GM23338 (cell line): Measurements from ENCODE around the gene CAPN1. TPM values are rescaled to one million over a fixed set of nuclear protein-coding genes. Genes with fewer than 3 reads are reported as not detected.

Experiments used
- ATAC-seq: fragments of 200-7000 bp; cut with Tn5 transposase; 3 replicates; pipeline ENCODE4 v1.9.1; 2020
- DNase-seq: peaks from one replicate; pipeline ENCODE4 v3.0.0-alpha.2; 2015; ENCODE audit warnings: low spot score
- H2AFZ ChIP-seq: fragments of 200-600 bp; sonication (generic); 2 replicates; pipeline ENCODE4 v1.8.0; 2016; ENCODE audit warnings: antibody characterized with exemption, mild to moderate bottlenecking, moderate library complexity
- H3F3A ChIP-seq: fragments of 200-600 bp; sonication (generic); replicated peaks from 2 replicates; pipeline ENCODE4 v1.8.0; 2017; ENCODE audit warnings: antibody characterized with exemption, mixed run types, low read depth
- H3K27ac ChIP-seq: fragments of 200-600 bp; sonication (generic); 2 replicates; pipeline ENCODE4 v1.6.1; 2016; ENCODE audit warnings: low read depth
- H3K27me3 ChIP-seq: fragments of 200-600 bp; sonication (generic); 2 replicates; pipeline ENCODE4 v1.8.0; 2016; ENCODE audit warnings: mild to moderate bottlenecking, mixed run types, moderate library complexity; ENCODE audit not compliant: insufficient read depth
- H3K36me3 ChIP-seq: fragments of 200-600 bp; sonication (generic); 2 replicates; pipeline ENCODE4 v1.8.0; 2016; ENCODE audit warnings: mild to moderate bottlenecking; ENCODE audit not compliant: insufficient read depth
- H3K4me1 ChIP-seq: fragments of 200-600 bp; sonication (generic); 2 replicates; pipeline ENCODE4 v1.8.0; 2016; ENCODE audit warnings: mild to moderate bottlenecking, moderate library complexity; ENCODE audit not compliant: insufficient read depth
- H3K4me2 ChIP-seq: fragments of 200-600 bp; sonication (generic); 2 replicates; pipeline ENCODE4 v1.7.1; 2017; ENCODE audit warnings: mixed run types
- H3K4me3 ChIP-seq: fragments of 200-600 bp; sonication (generic); 2 replicates; pipeline ENCODE4 v1.6.1; 2016; ENCODE audit warnings: mixed run types
- H3K79me2 ChIP-seq: fragments of 200-600 bp; sonication (generic); replicated peaks from 2 replicates; pipeline ENCODE4 v1.8.0; 2017; ENCODE audit warnings: mild to moderate bottlenecking; ENCODE audit not compliant: insufficient read depth
- H3K9me2 ChIP-seq: fragments of 200-600 bp; sonication (generic); 2 replicates; pipeline ENCODE4 v1.8.0; 2017; ENCODE audit not compliant: insufficient read depth
- H4K20me1 ChIP-seq: fragments of 200-600 bp; sonication (generic); replicated peaks from 2 replicates; pipeline ENCODE4 v1.8.0; 2017; ENCODE audit warnings: mild to moderate bottlenecking; ENCODE audit not compliant: insufficient read depth
- H3K27ac Mint-ChIP-seq: 2 replicates; pipeline ENCODE4 v1.8.0; 2020; ENCODE audit warnings: inconsistent platforms, mild to moderate bottlenecking, moderate library complexity, mixed read lengths
- H3K27me3 Mint-ChIP-seq: 3 replicates; pipeline ENCODE4 v1.8.0; 2022; ENCODE audit warnings: low read depth, mild to moderate bottlenecking, moderate library complexity, mixed read lengths, inconsistent platforms; ENCODE audit not compliant: insufficient read depth, poor library complexity
- H3K36me3 Mint-ChIP-seq: 3 replicates; pipeline ENCODE4 v1.8.0; 2021; ENCODE audit warnings: low read depth, mild to moderate bottlenecking, inconsistent platforms, moderate library complexity, mixed read lengths
- H3K4me1 Mint-ChIP-seq: 3 replicates; pipeline ENCODE4 v1.8.0; 2020; ENCODE audit warnings: mild to moderate bottlenecking, inconsistent platforms, mixed read lengths
- H3K4me3 Mint-ChIP-seq: 3 replicates; pipeline ENCODE4 v1.8.0; 2021; ENCODE audit warnings: moderate library complexity, mild to moderate bottlenecking, inconsistent platforms, mixed read lengths
- H3K9me3 Mint-ChIP-seq: 3 replicates; pipeline ENCODE4 v1.8.0; 2020; ENCODE audit warnings: moderate library complexity, mild to moderate bottlenecking, inconsistent platforms, mixed read lengths
- CREB1 ChIP-seq: fragments of 250-450 bp; sonication (Bioruptor Pico); IDR thresholded peaks from 2 replicates; pipeline ENCODE4 v1.5.0; 2020; ENCODE audit warnings: low read depth, mild to moderate bottlenecking, moderate library complexity
- CTCF ChIP-seq, 2 experiments: fragments of 200-600 bp in 1 of 2; sonication (generic) in 1 of 2; conservative IDR thresholded peaks; 2 replicates each; pipeline versions ENCODE4 v1.5.1 to v1.6.1; 2016 to 2017; ENCODE audit warnings: antibody characterized with exemption in 2 of 2, low read depth in 2 of 2, mild to moderate bottlenecking in 2 of 2, moderate library complexity in 1 of 2
- ETS1 ChIP-seq: IDR thresholded peaks from 2 replicates; pipeline ENCODE4 v1.6.1; 2016; ENCODE audit warnings: antibody characterized with exemption
- EZH2 ChIP-seq: fragments of 200-600 bp; sonication (generic); IDR thresholded peaks from one replicate; pipeline ENCODE4 v1.8.0; 2017; ENCODE audit warnings: antibody characterized with exemption, mild to moderate bottlenecking, low read depth; ENCODE audit not compliant: unreplicated experiment
- EZH2phosphoT487 ChIP-seq: fragments of 200-600 bp; sonication (generic); IDR thresholded peaks from one replicate; pipeline ENCODE4 v1.8.1; 2018; ENCODE audit warnings: antibody characterized with exemption; ENCODE audit not compliant: unreplicated experiment
- JUNB ChIP-seq: IDR thresholded peaks from one replicate; pipeline ENCODE4 v1.6.1; 2016; ENCODE audit warnings: antibody characterized with exemption; ENCODE audit not compliant: unreplicated experiment
- NANOG ChIP-seq: IDR thresholded peaks from 2 replicates; pipeline ENCODE4 v1.6.1; 2016; ENCODE audit warnings: antibody characterized with exemption, borderline replicate concordance
- POLR2AphosphoS5 ChIP-seq: IDR thresholded peaks from 2 replicates; pipeline ENCODE4 v1.6.1; 2016; ENCODE audit warnings: antibody characterized with exemption, low read depth
- REST ChIP-seq: IDR thresholded peaks from one replicate; pipeline ENCODE4 v1.6.1; 2018; ENCODE audit warnings: antibody characterized with exemption; ENCODE audit not compliant: unreplicated experiment
- ZNF331 ChIP-seq: fragments of 250-450 bp; sonication (Bioruptor Pico); IDR thresholded peaks from 2 replicates; pipeline ENCODE4 v1.5.0; 2020; ENCODE audit warnings: low read depth, mild to moderate bottlenecking, moderate library complexity
- ZNF462 ChIP-seq: fragments of 250-450 bp; sonication (Bioruptor Pico); IDR thresholded peaks from 2 replicates; pipeline ENCODE4 v1.5.0; 2020; ENCODE audit warnings: mild to moderate bottlenecking, moderate library complexity
- polyA plus RNA-seq: library from polyadenylated mRNA; unstranded; fragments of >200 nt; fragmentation: Nextera tagmentation; extraction: Ambion mirVana; gene quantifications from 2 replicates; pipeline ENCODE4 v1.2.1, GENCODE V29; 2016
- total RNA-seq: library from RNA; depleted of rRNA; stranded (reverse); fragments of >200 nt; shearing (Covaris generic); gene quantifications from 2 replicates; pipeline ENCODE4 v1.2.3, GENCODE V29; 2014

Gene CAPN1
- total and polyA plus RNA-seq, 2 experiments from 2014 or later: 67.3 to 277 TPM

- Histone ChIP-seq H2AFZ (no peak overlapping the region), H3F3A (0 out of 2 replicates have a peak, but pooled peaks cover 2% of the 10 kb centered on the region), H3K9me2 (no peaks in the 10 kb centered on the region), H3K4me3 (no peak overlapping the region), H3K27ac (no peak overlapping the region), H3K4me2 (no peak overlapping the region), H3K79me2 (no peaks in the 10 kb centered on the region), H3K4me1 (peaks cover 9% of the 10 kb centered on the region), H3K36me3 (no peaks in the 10 kb centered on the region), H4K20me1 (no peaks in the 10 kb centered on the region), H3K27me3 (no peaks in the 10 kb centered on the region)
- Mint-ChIP-seq H3K27me3 (peaks cover 6% of the 10 kb centered on the region), H3K36me3 (peaks cover 38% of the 10 kb centered on the region), H3K9me3 (peaks cover 11% of the 10 kb centered on the region; the same call in 2 of the 3 replicates), H3K4me3 (no peak overlapping the region), H3K4me1 (peaks cover 14% of the 10 kb centered on the region), H3K27ac (no peak overlapping the region)
- ATAC-seq (no peak), DNase-seq (no peak)
- TF ChIP-seq ZNF462 (CRISPR knock-in tag) (no peak), EZH2phosphoT487 (no peak), JUNB (no peak), POLR2AphosphoS5 (no peak), ETS1 (no peak), EZH2 (no peak), CREB1 (no peak), CTCF (conservative IDR thresholded peaks at IDR 0.05; ENCODE audit: low read depth in 2 of 2) (no peak), REST (no peak), ZNF331 (CRISPR knock-in tag) (no peak), NANOG (no peak)
These were observed 59.4 kb downstream of the CAPN1 start for GRCh38 chr11:65241134-65241533.
